H1 (cell line): ENCODE data around the gene NR5A2. TPM values are rescaled to one million over a fixed set of nuclear protein-coding genes. Genes with fewer than 3 reads are reported as not detected.

ENCODE experiments used
- CBX8 ChIP-seq: fragments of 300-800, 300-1000 bp; sonication (generic); IDR thresholded peaks from 2 replicates; pipeline ENCODE4 v1.7.1; 2016; ENCODE audit warnings: low read depth, low read length, borderline replicate concordance
- GABPA ChIP-seq: IDR thresholded peaks from 2 replicates; pipeline ENCODE4 v1.6.1; 2011; ENCODE audit warnings: mild to moderate bottlenecking, low read length, moderate library complexity, borderline replicate concordance; ENCODE audit not compliant: insufficient read depth
- JUN ChIP-seq: IDR thresholded peaks from 2 replicates; pipeline ENCODE4 v1.6.1; 2011; ENCODE audit warnings: low read depth, mild to moderate bottlenecking, improper control_type of control experiment, low read length
- POLR2A ChIP-seq, 2 experiments: IDR thresholded peaks; 1 replicate in 1 of 2; 2 replicates in 1 of 2; pipeline ENCODE4 v1.6.1; 2011; ENCODE audit warnings: low read depth in 2 of 2, low read length in 2 of 2, mild to moderate bottlenecking in 2 of 2; ENCODE audit errors: control extremely low read depth in 1 of 2
- SIN3A ChIP-seq, 2 experiments: IDR thresholded peaks in 1 of 2; conservative IDR thresholded peaks in 1 of 2; 2 replicates each; pipeline ENCODE4 v1.6.1; 2011 to 2012; ENCODE audit warnings: low read length in 2 of 2, improper control_type of control experiment in 1 of 2, low read depth in 1 of 2, mild to moderate bottlenecking in 1 of 2
- SUZ12 ChIP-seq: fragments of 200-600 bp; sonication (generic); IDR thresholded peaks from 2 replicates; pipeline ENCODE4 v1.6.1; 2012; ENCODE audit warnings: mild to moderate bottlenecking, inconsistent platforms, low read length, moderate library complexity, mixed read lengths
- TBP ChIP-seq: IDR thresholded peaks from 2 replicates; pipeline ENCODE4 v1.6.1; 2011; ENCODE audit warnings: low read depth, low read length, improper control_type of control experiment
- USF2 ChIP-seq: IDR thresholded peaks from 2 replicates; pipeline ENCODE4 v1.6.1; 2011; ENCODE audit warnings: low read length, improper control_type of control experiment
- YY1 ChIP-seq: IDR thresholded peaks from 2 replicates; pipeline ENCODE4 v1.6.1; 2011; ENCODE audit warnings: low read depth, mild to moderate bottlenecking, low read length
- polyA plus RNA-seq, 7 experiments: library from polyadenylated mRNA; depleted of rRNA in 3 of 7; stranded (reverse) in 5 of 7; unstranded in 2 of 7; fragments of >200 nt in 5 of 7; fragments of 200-250 nt in 2 of 7; gene quantifications; 1 replicate in 5 of 7; 2 replicates in 1 of 7; 4 replicates in 1 of 7; pipeline versions ENCODE4 v1.2.1 to v1.2.3, GENCODE V29; 2011 to 2013; ENCODE audit warnings: missing spikeins in 2 of 7, mixed read lengths in 2 of 7
- total RNA-seq: library from RNA; stranded (reverse); fragmentation: NEBNext Ultra II Directional; extraction: Animal tissue kit (Norgen Biotek cat#: 25700); gene quantifications from 2 replicates; pipeline ENCODE4 v1.2.1, GENCODE V29; 2021
- TF ChIP-seq, protein P1 (sequence below): IDR thresholded peaks from 2 replicates; pipeline ENCODE4 v1.6.1; 2011; ENCODE audit warnings: low read depth, mild to moderate bottlenecking, low read length; ENCODE audit not compliant: insufficient read depth

NR5A2 gene
- total and polyA plus RNA-seq, 2 of the 8 experiments (the other 6 are each of a cell fraction or from before 2014, with no cell fraction given): 1.7 to 11.6 TPM

- TF ChIP-seq, protein P1, sequence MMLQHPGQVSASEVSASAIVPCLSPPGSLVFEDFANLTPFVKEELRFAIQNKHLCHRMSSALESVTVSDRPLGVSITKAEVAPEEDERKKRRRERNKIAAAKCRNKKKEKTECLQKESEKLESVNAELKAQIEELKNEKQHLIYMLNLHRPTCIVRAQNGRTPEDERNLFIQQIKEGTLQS: no peak
- TF ChIP-seq JUN (no peak), GABPA (no peak), POLR2A (IDR thresholded peaks at IDR 0.05; ENCODE audit: control extremely low read depth in 1 of 2, low read depth in 2 of 2, low read length in 2 of 2) (no peak), USF2 (no peak), SUZ12 (no peak), TBP (no peak), YY1 (no peak), CBX8 (no peak), SIN3A (conservative IDR thresholded peaks at IDR 0.05 in 1 of 2, IDR thresholded peaks at IDR 0.05 in 1 of 2; ENCODE audit: low read depth in 1 of 2, low read length in 2 of 2) (no peak)
Measured at GRCh38 chr1:200130552-200130951, 103.0 kb downstream of the NR5A2 start (continued).
